Astrocyte (in vitro differentiated cells and primary cell): ENCODE results near the gene RPS6KA3.

Experiments
- CTCF ChIP-seq: IDR thresholded peaks from 2 replicates; pipeline ENCODE4 v1.5.1; 2011; ENCODE audit warnings: low read depth, mild to moderate bottlenecking, inconsistent platforms, low read length, moderate library complexity; ENCODE audit not compliant: insufficient read depth
- EZH2 ChIP-seq: IDR thresholded peaks from 2 replicates; pipeline ENCODE4 v1.6.1; 2012; ENCODE audit warnings: mild to moderate bottlenecking, low read length, inconsistent platforms; ENCODE audit not compliant: insufficient read depth

GRCh38 chrX:20215565-20215964 lies 51.1 kb downstream of the RPS6KA3 start:
- TF ChIP-seq CTCF (no peak), EZH2 (no peak)
